ENCODE results near the gene RUVBL1. TPM values are rescaled to one million over a fixed set of nuclear protein-coding genes. Genes with fewer than 3 reads are reported as not detected.
A peak's percentile ranks its signal among the peaks of the same experiment; 100 is the strongest.

The RUVBL1 gene
- total and polyA plus RNA-seq, 10 of the 15 experiments (the other 5 are each of a cell fraction or from before 2014, with no cell fraction given): 15.2 to 142 (median 84.2) TPM

DNA sequence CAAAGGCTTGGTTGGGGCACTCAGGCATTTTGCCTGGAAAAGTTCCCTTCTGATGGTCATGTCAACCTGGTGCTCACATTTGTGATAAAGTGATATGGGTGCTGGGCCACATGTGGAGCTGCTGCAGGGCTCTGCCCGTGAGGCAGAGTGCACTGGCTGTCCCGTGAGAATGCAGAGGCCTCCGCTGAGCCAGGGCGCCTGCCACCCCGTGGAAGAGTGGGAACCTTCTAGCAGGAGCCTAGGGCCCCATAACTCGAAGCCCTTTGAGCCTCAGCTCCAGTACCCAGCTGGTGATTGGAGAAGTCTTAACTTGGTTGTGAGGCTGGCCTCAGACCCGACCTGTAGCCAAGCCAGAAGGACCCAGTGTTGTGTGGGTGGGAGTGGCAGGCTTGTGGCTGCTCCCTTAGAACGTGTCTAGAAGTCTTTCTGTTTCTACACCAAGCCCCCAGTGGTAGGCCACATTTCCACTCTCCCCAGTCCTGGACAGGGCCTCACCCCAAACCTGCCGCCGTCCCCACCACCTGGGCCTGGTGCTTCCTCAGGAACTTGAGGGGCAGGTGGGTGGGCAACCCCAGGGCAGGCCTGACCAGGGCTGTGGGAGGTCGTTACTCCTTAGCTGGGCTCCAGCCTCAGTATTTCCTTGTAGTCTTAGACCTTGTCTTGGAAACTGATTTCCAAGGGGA is 51.7 kb downstream of the RUVBL1 start:
- ChIA-PET CTCF (no interaction called here), POLR2A (no interaction called here), SMC1A (ENCODE audit: uncharacterized antibody, unreplicated experiment) (no interaction called here), RAD21 (ENCODE audit: unreplicated experiment) (no interaction called here)
- peak; percentile 49; the same call in 1 of the 2 replicates for TF ChIP-seq POLR2A (IDR thresholded peaks at IDR 0.05; ENCODE audit: low read depth, low read length)
- TF ChIP-seq NBN (IDR thresholded peaks at IDR 0.05): no peak
- H3K27ac ChIP-seq (ENCODE audit: control insufficient read depth, insufficient read depth): no peak overlapping the region
- DNase-seq (ENCODE audit: low read depth, low spot score) (no peak), FAIRE-seq (no peak), ATAC-seq (no peak)
- H3K79me2 ChIP-seq (ENCODE audit: control insufficient read depth, insufficient read depth, low read length): no peaks in the 10 kb centered on the region
- H3K4me1 ChIP-seq (ENCODE audit: control insufficient read depth, insufficient read depth, low read length): peaks cover 4% of the 10 kb centered on the region
- WGBS (ENCODE audit: insufficient coverage, insufficient replicate concordance, low lambda C conversion rate, missing lambda C conversion rate): 76% methylated on average over 11 of the region's 11 CpGs
- H3K4me2 ChIP-seq (ENCODE audit: control insufficient read depth, insufficient read depth): no peak overlapping the region
- no TSS peak for BruUV-seq (replicated peaks)
- in situ Hi-C loops (cut with MboI) (no loop called here), intact Hi-C loops (cut with micrococcal nuclease; ENCODE audit: unreplicated experiment) (no loop called here)
- no peaks in the 10 kb centered on the region for H3K9me3 ChIP-seq (replicated peaks; ENCODE audit: control insufficient read depth, insufficient read depth, low read length)
- 0 out of 2 replicates have a peak, but pooled peaks cover 3% of the 10 kb centered on the region for H4K20me1 ChIP-seq (ENCODE audit: control insufficient read depth, insufficient read depth)
- H3K4me3 ChIP-seq: no peak overlapping the region
- no peak overlapping the region for H3K9ac ChIP-seq (ENCODE audit: control insufficient read depth, insufficient read depth, low read length)
- H3K27me3 ChIP-seq (replicated peaks in 1 of 2; ENCODE audit: control insufficient read depth in 2 of 2, insufficient read depth in 2 of 2, low read length in 1 of 2): no peaks in the 10 kb centered on the region
- H3K36me3 ChIP-seq (ENCODE audit: control insufficient read depth in 2 of 2, insufficient read depth in 2 of 2, low read length in 1 of 2): peaks cover 38 to 47% of the 10 kb centered on the region in 2 experiments
- no peak overlapping the region for H2AFZ ChIP-seq (ENCODE audit: control insufficient read depth, low read depth, low read length)

DNA sequence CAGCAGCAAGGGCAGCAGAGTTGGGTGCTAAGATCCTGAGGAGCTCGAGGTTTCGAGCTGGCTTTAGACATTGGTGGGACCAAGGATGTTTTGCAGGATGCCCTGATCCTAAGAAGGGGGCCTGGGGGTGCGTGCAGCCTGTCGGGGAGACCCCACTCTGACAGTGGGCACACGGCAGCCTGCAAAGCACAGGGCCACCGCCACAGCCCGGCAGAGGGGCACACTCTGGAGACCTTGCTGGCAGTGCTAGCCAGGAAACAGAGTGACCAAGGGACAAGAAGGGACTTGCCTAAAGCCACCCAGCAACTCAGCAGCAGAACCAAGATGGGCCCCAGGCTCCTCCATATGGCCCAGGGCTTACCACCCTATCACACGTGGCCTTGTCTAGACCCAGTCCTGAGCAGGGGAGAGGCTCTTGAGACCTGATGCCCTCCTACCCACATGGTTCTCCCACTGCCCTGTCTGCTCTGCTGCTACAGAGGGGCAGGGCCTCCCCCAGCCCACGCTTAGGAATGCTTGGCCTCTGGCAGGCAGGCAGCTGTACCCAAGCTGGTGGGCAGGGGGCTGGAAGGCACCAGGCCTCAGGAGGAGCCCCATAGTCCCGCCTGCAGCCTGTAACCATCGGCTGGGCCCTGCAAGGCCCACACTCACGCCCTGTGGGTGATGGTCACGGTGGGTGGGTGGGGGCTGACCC is 52.6 kb downstream of the RUVBL1 start:
- no TSS peak for BruUV-seq (replicated peaks)
- Histone ChIP-seq H3K79me2 (ENCODE audit: control insufficient read depth, insufficient read depth, low read length) (no peaks in the 10 kb centered on the region), H3K27ac (ENCODE audit: control insufficient read depth, insufficient read depth) (no peak overlapping the region), H3K9me3 (replicated peaks; ENCODE audit: control insufficient read depth, insufficient read depth, low read length) (no peaks in the 10 kb centered on the region), H2AFZ (ENCODE audit: control insufficient read depth, low read depth, low read length) (no peak overlapping the region), H4K20me1 (ENCODE audit: control insufficient read depth, insufficient read depth) (peaks cover 5% of the 10 kb centered on the region; the same call in 1 of the 2 replicates), H3K4me3 (no peak overlapping the region), H3K36me3 (ENCODE audit: control insufficient read depth in 2 of 2, insufficient read depth in 2 of 2, low read length in 1 of 2) (peaks cover 45 to 56% of the 10 kb centered on the region in 2 experiments), H3K27me3 (replicated peaks in 1 of 2; ENCODE audit: control insufficient read depth in 2 of 2, insufficient read depth in 2 of 2, low read length in 1 of 2) (no peaks in the 10 kb centered on the region), H3K4me1 (ENCODE audit: control insufficient read depth, insufficient read depth, low read length) (peaks cover 3% of the 10 kb centered on the region), H3K4me2 (ENCODE audit: control insufficient read depth, insufficient read depth) (no peak overlapping the region), H3K9ac (ENCODE audit: control insufficient read depth, insufficient read depth, low read length) (no peak overlapping the region)
- ChIA-PET RAD21 (ENCODE audit: unreplicated experiment) (no interaction called here), CTCF (no interaction called here), SMC1A (ENCODE audit: uncharacterized antibody, unreplicated experiment) (interaction anchor here (0.6 kb wide), 1 partner anchor 12 kb away, joined by 3 read pairs; no protein-coding TSS in a partner anchor), POLR2A (interaction anchor here (0.6 kb wide), 1 partner anchor 518 kb away, joined by 6 read pairs; no protein-coding TSS in a partner anchor)
- TF ChIP-seq POLR2A (IDR thresholded peaks at IDR 0.05; ENCODE audit: low read depth, low read length): peak; percentile 68
- TF ChIP-seq POLR2AphosphoS5 (IDR thresholded peaks at IDR 0.05; ENCODE audit: low read length): no peak; the same call in 1 of the 2 replicates
- TF ChIP-seq ZNF207 (IDR thresholded peaks at IDR 0.05; ENCODE audit: borderline replicate concordance): no peak
- no peak for TF ChIP-seq CHD1 (IDR thresholded peaks at IDR 0.05; ENCODE audit: low read depth, low read length)
- no peak for TF ChIP-seq PAX5 (IDR thresholded peaks at IDR 0.05; ENCODE audit: borderline replicate concordance, low read depth, low read length)
- no peak for TF ChIP-seq CBX3 (IDR thresholded peaks at IDR 0.05; ENCODE audit: borderline replicate concordance, low read depth)
- intact Hi-C loops (cut with micrococcal nuclease; ENCODE audit: unreplicated experiment) (no loop called here), in situ Hi-C loops (cut with MboI) (no loop called here)
- FAIRE-seq (no peak), DNase-seq (ENCODE audit: low read depth, low spot score) (no peak), ATAC-seq (no peak)
- 97% methylated on average over 13 of the region's 13 CpGs for WGBS (ENCODE audit: insufficient coverage, insufficient replicate concordance, low lambda C conversion rate, missing lambda C conversion rate)
